Mucosa of descending colon (tissue), 3 donors: ENCODE results near the gene DPF1. TPM values are rescaled to one million over a fixed set of nuclear protein-coding genes. Genes with fewer than 3 reads are reported as not detected.

Experiments
- ATAC-seq: fragments of 200-7000 bp; cut with Tn5 transposase; one replicate; pipeline ENCODE4 v1.9.1; 2020; ENCODE audit warnings: mild to moderate bottlenecking, moderate library complexity
- DNase-seq, 3 donors: peaks; one replicate each; pipeline ENCODE4 v3.0.0-alpha.2; 2020
- H3K36me3 ChIP-seq: fragments of 200-600 bp; one replicate; pipeline ENCODE4 v1.8.0; 2021; ENCODE audit warnings: low read depth, mild to moderate bottlenecking
- H3K4me1 ChIP-seq: fragments of 200-600 bp; one replicate; pipeline ENCODE4 v1.8.0; 2021; ENCODE audit warnings: low read depth, mild to moderate bottlenecking
- H3K4me3 ChIP-seq: fragments of 200-600 bp; one replicate; pipeline ENCODE4 v1.8.0; 2021; ENCODE audit warnings: mild to moderate bottlenecking
- H3K9me3 ChIP-seq: fragments of 200-600 bp; one replicate; pipeline ENCODE4 v1.8.0; 2021; ENCODE audit warnings: mild to moderate bottlenecking
- CTCF ChIP-seq: fragments of 200-600 bp; IDR thresholded peaks from one replicate; pipeline ENCODE4 v1.8.0; 2022; ENCODE audit warnings: antibody characterized with exemption, mild to moderate bottlenecking
- intact Hi-C, 2 donors: fragments of 100-400 bp; cut with DNase I in 1 of 2; cut with micrococcal nuclease in 1 of 2; formaldehyde crosslinking; loops; one replicate each; pipeline versions ENCODE4 v1.11.0 to v1.11.1; 2022; cut with DNase I, micrococcal nuclease
- total RNA-seq, 3 donors: library from RNA; stranded (reverse); fragmentation: NEBNext Ultra II Directional in 2 of 3; extraction: Animal tissue kit (Norgen Biotek cat#: 25700) in 2 of 3; gene quantifications; one replicate each; pipeline versions ENCODE4 v1.2.1 to v1.2.4, GENCODE V29; 2021 to 2023
- donor health status: DM: no; HTN: no; CAD: no; lungs with moderate emphysema.
- donor health status: DM: no; HTN: no; CAD: no.
- donor health status: DM: no; HTN: yes; CAD: no.

DPF1 gene
- total RNA-seq, 3 donors from 2014 or later: 0.22 TPM; not detected in 2

- Histone ChIP-seq H3K4me1 (peaks cover 27% of the 10 kb centered on the region), H3K36me3 (no peaks in the 10 kb centered on the region), H3K9me3 (no peaks in the 10 kb centered on the region), H3K4me3 (no peak overlapping the region)
- ATAC-seq (peak; percentile 4), DNase-seq (peak in 1 of 3 donors; percentile 58)
- TF ChIP-seq CTCF: no peak
- intact Hi-C loops: no loop called here
Measured at GRCh38 chr19:38252941-38253691, 29.1 kb upstream of the DPF1 start.

GRCh38 chr19:38252385-38252784, 28.4 kb upstream of the DPF1 start:
- no peaks in the 10 kb centered on the region for H3K9me3 ChIP-seq
- TF ChIP-seq CTCF: no peak
- no peak overlapping the region for H3K4me3 ChIP-seq
- ATAC-seq (no peak), DNase-seq (no peak)
- H3K4me1 ChIP-seq: peaks cover 27% of the 10 kb centered on the region
- H3K36me3 ChIP-seq: no peaks in the 10 kb centered on the region
- intact Hi-C loops: no loop called here

DNA sequence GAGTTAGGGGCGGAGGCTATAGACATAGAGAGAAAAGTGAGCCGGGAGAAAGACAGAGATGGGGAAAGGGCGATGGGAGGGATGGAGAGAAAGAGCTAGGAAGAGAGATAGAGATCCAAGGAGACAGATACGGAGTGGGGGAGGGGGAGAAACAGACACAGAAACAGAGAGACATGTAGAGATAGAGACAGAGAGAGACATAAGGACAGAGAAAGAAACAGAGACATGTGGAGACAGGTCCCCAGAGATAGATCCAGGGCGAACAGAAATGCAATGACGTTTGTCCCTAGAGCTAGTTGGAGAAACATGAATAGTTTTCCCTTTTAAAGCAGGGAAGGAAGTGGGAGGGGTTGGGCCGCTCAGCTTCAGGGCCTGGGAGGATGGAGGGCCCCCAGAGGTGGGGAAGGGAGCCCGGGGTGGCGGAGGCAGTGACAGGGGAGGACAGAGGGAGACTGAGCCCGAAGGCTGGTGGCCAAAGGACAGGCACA, 27.6 kb upstream of the DPF1 start:
- TF ChIP-seq CTCF: no peak
- no peaks in the 10 kb centered on the region for H3K9me3 ChIP-seq
- ATAC-seq (no peak), DNase-seq (no peak)
- H3K4me1 ChIP-seq: peaks cover 27% of the 10 kb centered on the region
- no peak overlapping the region for H3K4me3 ChIP-seq
- no peaks in the 10 kb centered on the region for H3K36me3 ChIP-seq
- intact Hi-C loops: no loop called here

- H3K4me1 ChIP-seq: peaks cover 22% of the 10 kb centered on the region
- DNase-seq (peak; percentile 72 to 78 (median 77)), ATAC-seq (peak; percentile 78)
- no peaks in the 10 kb centered on the region for H3K36me3 ChIP-seq
- no peak for TF ChIP-seq CTCF
- no peaks in the 10 kb centered on the region for H3K9me3 ChIP-seq
- intact Hi-C loops: no loop called here
- no peak overlapping the region for H3K4me3 ChIP-seq
Measured at GRCh38 chr19:38250821-38251563, 27.0 kb upstream of the DPF1 start.

DNA sequence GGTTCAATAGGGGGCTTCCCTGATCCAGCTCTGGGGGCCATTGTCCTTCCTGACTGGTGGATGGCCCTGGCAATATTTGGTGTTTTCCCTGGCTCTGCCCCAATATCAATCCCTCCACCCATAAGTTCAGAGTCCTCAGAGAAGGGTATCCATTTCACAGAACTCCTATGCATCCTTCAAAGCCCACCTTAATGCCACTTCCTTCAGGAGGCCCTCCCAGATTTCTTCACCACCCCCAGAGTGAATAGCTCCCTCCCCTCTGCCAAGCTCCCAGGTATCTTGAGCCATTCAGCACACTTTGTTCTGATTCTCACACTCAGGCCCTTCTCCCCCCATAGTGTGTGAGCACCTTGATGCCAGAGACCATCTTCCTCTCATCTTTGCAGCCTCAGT, 26.4 kb upstream of the DPF1 start:
- Histone ChIP-seq H3K36me3 (no peaks in the 10 kb centered on the region), H3K4me3 (no peak overlapping the region), H3K4me1 (peaks cover 18% of the 10 kb centered on the region), H3K9me3 (no peaks in the 10 kb centered on the region)
- intact Hi-C loops: no loop called here
- ATAC-seq (no peak), DNase-seq (no peak)
- no peak for TF ChIP-seq CTCF
